Type B pancreatic cell (in vitro differentiated cells): Measurements from ENCODE around the gene CPSF6. TPM values are rescaled to one million over a fixed set of nuclear protein-coding genes. Genes with fewer than 3 reads are reported as not detected.
"Not testable (repeated sequence)": the region's sequence is repeated elsewhere in the genome, so short reads cannot be mapped to it uniquely, and the experiment has no call there.

Experiments
- DNase-seq: peaks from one replicate; pipeline ENCODE4 v3.0.0; 2021; ENCODE audit warnings: mixed read lengths; ENCODE audit not compliant: unreplicated experiment; ENCODE audit errors: extremely low spot score
- H3K27ac Mint-ChIP-seq: 2 replicates; pipeline ENCODE4 v1.8.0; 2021; ENCODE audit warnings: mild to moderate bottlenecking, mixed read lengths
- H3K27me3 Mint-ChIP-seq: 2 replicates; pipeline ENCODE4 v1.8.0; 2021; ENCODE audit warnings: mixed read lengths
- H3K36me3 Mint-ChIP-seq: 2 replicates; pipeline ENCODE4 v1.8.0; 2021; ENCODE audit warnings: mixed read lengths
- H3K4me1 Mint-ChIP-seq: one replicate; pipeline ENCODE4 v1.8.0; 2021; ENCODE audit warnings: mixed read lengths; ENCODE audit not compliant: unreplicated experiment
- H3K4me3 Mint-ChIP-seq: 2 replicates; pipeline ENCODE4 v1.8.0; 2021; ENCODE audit warnings: mild to moderate bottlenecking, mixed read lengths
- H3K9me3 Mint-ChIP-seq: 2 replicates; pipeline ENCODE4 v1.8.0; 2021; ENCODE audit warnings: mixed read lengths
- total RNA-seq: library from RNA; stranded (reverse); gene quantifications from 2 replicates; pipeline ENCODE4 v1.2.1, GENCODE V29; 2021; ENCODE audit warnings: low replicate concordance
- TF ChIP-seq, protein P1 (sequence below): fragments of 200-600 bp; sonication (generic); conservative IDR thresholded peaks from 2 replicates; pipeline ENCODE4 v1.5.0; 2021; ENCODE audit warnings: antibody characterized with exemption, mild to moderate bottlenecking

Gene CPSF6
- total RNA-seq, 1 donor from 2014 or later: 128 TPM

DNA sequence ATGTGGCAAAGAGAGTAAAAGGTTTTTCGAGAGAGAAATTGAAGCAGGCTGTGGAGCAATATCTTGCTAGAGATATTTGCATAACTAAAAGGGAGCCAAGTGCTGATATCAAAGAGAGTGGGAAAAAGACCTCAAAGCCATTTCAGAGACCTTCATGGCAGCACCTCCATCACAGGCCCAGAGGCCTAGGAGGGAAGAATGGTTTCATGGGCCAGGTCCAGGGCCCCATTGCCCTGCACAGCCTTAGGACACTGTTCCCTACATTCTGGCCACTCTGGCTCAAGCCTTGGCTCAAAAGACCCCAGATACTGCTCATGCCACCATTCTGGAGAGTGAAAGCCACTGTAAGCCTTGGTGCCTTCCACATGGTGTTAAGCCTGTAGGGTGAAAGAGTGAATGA, 58.8 kb downstream of the CPSF6 start:
- H3K9me3 Mint-ChIP-seq: peaks cover 10% of the 10 kb centered on the region
- no peak for DNase-seq
- H3K36me3 Mint-ChIP-seq: no peaks in the 10 kb centered on the region
- TF ChIP-seq, protein P1, sequence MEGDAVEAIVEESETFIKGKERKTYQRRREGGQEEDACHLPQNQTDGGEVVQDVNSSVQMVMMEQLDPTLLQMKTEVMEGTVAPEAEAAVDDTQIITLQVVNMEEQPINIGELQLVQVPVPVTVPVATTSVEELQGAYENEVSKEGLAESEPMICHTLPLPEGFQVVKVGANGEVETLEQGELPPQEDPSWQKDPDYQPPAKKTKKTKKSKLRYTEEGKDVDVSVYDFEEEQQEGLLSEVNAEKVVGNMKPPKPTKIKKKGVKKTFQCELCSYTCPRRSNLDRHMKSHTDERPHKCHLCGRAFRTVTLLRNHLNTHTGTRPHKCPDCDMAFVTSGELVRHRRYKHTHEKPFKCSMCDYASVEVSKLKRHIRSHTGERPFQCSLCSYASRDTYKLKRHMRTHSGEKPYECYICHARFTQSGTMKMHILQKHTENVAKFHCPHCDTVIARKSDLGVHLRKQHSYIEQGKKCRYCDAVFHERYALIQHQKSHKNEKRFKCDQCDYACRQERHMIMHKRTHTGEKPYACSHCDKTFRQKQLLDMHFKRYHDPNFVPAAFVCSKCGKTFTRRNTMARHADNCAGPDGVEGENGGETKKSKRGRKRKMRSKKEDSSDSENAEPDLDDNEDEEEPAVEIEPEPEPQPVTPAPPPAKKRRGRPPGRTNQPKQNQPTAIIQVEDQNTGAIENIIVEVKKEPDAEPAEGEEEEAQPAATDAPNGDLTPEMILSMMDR: no peak
- no peak overlapping the region for H3K4me3 Mint-ChIP-seq
- H3K4me1 Mint-ChIP-seq: no peaks in the 10 kb centered on the region
- no peak overlapping the region for H3K27ac Mint-ChIP-seq
- H3K27me3 Mint-ChIP-seq: peaks cover 13% of the 10 kb centered on the region

- peaks cover 6% of the 10 kb centered on the region for H3K27me3 Mint-ChIP-seq
- no peaks in the 10 kb centered on the region for H3K4me1 Mint-ChIP-seq
- no peak for DNase-seq
- H3K9me3 Mint-ChIP-seq: peaks cover 10% of the 10 kb centered on the region
- no peaks in the 10 kb centered on the region for H3K36me3 Mint-ChIP-seq
- TF ChIP-seq, protein P1: no peak
- H3K4me3 Mint-ChIP-seq: no peak overlapping the region
- no peak overlapping the region for H3K27ac Mint-ChIP-seq
These were observed 59.6 kb downstream of the CPSF6 start for GRCh38 chr12:69298947-69299346.

GRCh38 chr12:69304284-69304683, 64.9 kb downstream of the CPSF6 start:
- TF ChIP-seq, protein P1: no peak
- Mint-ChIP-seq H3K4me1 (no peaks in the 10 kb centered on the region), H3K36me3 (no peaks in the 10 kb centered on the region), H3K4me3 (no peak overlapping the region), H3K27me3 (no peaks in the 10 kb centered on the region), H3K9me3 (peaks cover 18% of the 10 kb centered on the region), H3K27ac (no peak overlapping the region)
- DNase-seq: no peak

DNA sequence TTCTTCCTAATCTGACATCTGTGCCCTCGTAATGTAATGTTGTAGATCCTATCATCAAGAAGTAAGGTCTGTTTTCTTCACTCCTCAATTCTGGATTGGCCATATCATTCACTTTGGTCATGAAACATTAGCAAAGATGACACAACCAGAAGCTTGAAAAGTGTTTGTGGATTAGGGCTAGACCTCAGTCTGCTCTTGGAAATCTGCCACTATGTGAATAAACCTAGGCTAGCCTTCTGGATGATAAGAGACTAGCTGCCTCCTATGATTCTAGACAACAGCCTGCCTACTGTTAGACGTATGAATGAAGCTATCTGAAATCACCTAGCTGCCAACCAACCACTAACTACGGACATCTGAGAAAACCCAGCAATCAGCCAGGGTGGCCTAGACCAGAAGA, 70.1 kb downstream of the CPSF6 start:
- Mint-ChIP-seq H3K4me1 (no peaks in the 10 kb centered on the region), H3K9me3 (peaks cover 15% of the 10 kb centered on the region), H3K27me3 (no peaks in the 10 kb centered on the region), H3K36me3 (no peaks in the 10 kb centered on the region), H3K27ac (no peak overlapping the region), H3K4me3 (no peak overlapping the region)
- no peak for DNase-seq
- TF ChIP-seq, protein P1: no peak

DNA sequence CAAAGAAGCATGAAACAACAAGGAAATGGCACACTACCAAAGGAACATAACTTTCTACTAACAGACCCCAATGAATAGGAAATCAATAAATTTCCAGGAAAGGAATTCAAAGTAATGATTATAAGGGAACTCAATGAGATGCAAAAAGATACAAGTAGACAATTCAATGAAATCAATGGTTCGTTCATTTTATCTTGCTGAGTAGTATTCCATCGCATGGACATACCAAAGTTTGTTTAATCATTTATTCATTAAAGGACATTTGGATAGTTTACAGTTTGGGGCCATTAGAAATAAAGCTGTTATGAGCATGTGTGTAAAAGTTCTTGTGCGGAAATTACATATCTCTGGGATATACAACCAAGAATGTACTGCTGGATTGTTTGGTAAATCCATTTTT, 73.8 kb downstream of the CPSF6 start:
- H3K27me3 Mint-ChIP-seq: no peaks in the 10 kb centered on the region
- no peak for DNase-seq
- H3K27ac Mint-ChIP-seq: no peak overlapping the region
- H3K4me1 Mint-ChIP-seq: no peaks in the 10 kb centered on the region
- TF ChIP-seq, protein P1: no peak
- no peak overlapping the region for H3K4me3 Mint-ChIP-seq
- no peaks in the 10 kb centered on the region for H3K36me3 Mint-ChIP-seq
- peaks cover 6% of the 10 kb centered on the region for H3K9me3 Mint-ChIP-seq

- H3K9me3 Mint-ChIP-seq, H3K36me3 Mint-ChIP-seq, DNase-seq, H3K27ac Mint-ChIP-seq, H3K4me1 Mint-ChIP-seq, H3K27me3 Mint-ChIP-seq, H3K4me3 Mint-ChIP-seq: not testable (repeated sequence)
These were observed 77.4 kb downstream of the CPSF6 start for GRCh38 chr12:69316784-69317183.

DNA sequence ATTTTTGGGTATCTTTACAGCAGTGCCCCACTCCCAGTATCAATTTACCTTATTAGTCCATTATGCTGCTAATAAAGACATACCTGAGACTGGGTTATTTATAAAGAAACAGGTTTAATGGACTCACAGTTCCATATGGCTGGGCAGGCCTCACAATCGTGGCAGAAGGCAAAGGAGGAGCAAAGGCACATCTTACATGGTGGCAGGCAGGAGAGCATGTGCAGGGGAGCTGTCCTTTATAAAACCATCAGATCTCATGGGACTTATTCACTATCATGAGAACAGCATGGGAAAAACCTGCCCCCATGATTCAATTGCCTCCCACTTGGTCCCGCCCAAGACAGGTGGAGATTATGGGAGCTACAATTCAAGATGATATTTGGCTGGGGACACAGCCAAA, 77.9 kb downstream of the CPSF6 start:
- H3K27me3 Mint-ChIP-seq, H3K4me1 Mint-ChIP-seq, DNase-seq, H3K27ac Mint-ChIP-seq, H3K4me3 Mint-ChIP-seq, H3K9me3 Mint-ChIP-seq, H3K36me3 Mint-ChIP-seq: not testable (repeated sequence)
